HG02623 (cell line): ENCODE data around the gene PTPRT.

ENCODE experiments used
- ATAC-seq: cut with Tn5 transposase; IDR thresholded peaks from one replicate; pipeline ENCODE4 v1.9.1; 2021; ENCODE audit warnings: moderate library complexity; ENCODE audit not compliant: unreplicated experiment

The PTPRT gene

GRCh38 chr20:42346189-42347170 is 843.2 kb downstream of the PTPRT start:
- no peak for ATAC-seq

- no peak for ATAC-seq
These were observed 848.1 kb downstream of the PTPRT start for GRCh38 chr20:42341654-42342053.

GRCh38 chr20:42340368-42340767 is 849.3 kb downstream of the PTPRT start:
- ATAC-seq: no peak

GRCh38 chr20:42338294-42339201 is 851.2 kb downstream of the PTPRT start:
- ATAC-seq: no peak

- ATAC-seq: no peak
These were observed 853.1 kb downstream of the PTPRT start for GRCh38 chr20:42336576-42336975.

GRCh38 chr20:42319252-42320013 is 870.3 kb downstream of the PTPRT start:
- ATAC-seq: no peak

- ATAC-seq: no peak
These were observed 876.0 kb downstream of the PTPRT start for GRCh38 chr20:42313704-42314103.

- no peak for ATAC-seq
These were observed 880.7 kb downstream of the PTPRT start for GRCh38 chr20:42309050-42309449.

- no peak for ATAC-seq
These were observed 881.5 kb downstream of the PTPRT start for GRCh38 chr20:42308171-42308570.

- no peak for ATAC-seq
These were observed 894.1 kb downstream of the PTPRT start for GRCh38 chr20:42295592-42295991.

GRCh38 chr20:42294976-42295375 is 894.7 kb downstream of the PTPRT start:
- no peak for ATAC-seq

- ATAC-seq: no peak
These were observed 907.9 kb downstream of the PTPRT start for GRCh38 chr20:42281801-42282200.

GRCh38 chr20:42276718-42277602 is 912.7 kb downstream of the PTPRT start:
- ATAC-seq: no peak

- ATAC-seq: no peak
These were observed 914.7 kb downstream of the PTPRT start for GRCh38 chr20:42274986-42275385.

- ATAC-seq: no peak
These were observed 917.2 kb downstream of the PTPRT start for GRCh38 chr20:42272516-42272915.

GRCh38 chr20:42270539-42270938 is 919.2 kb downstream of the PTPRT start:
- no peak for ATAC-seq

- ATAC-seq: no peak
These were observed 921.8 kb downstream of the PTPRT start for GRCh38 chr20:42267793-42268384.

GRCh38 chr20:42261766-42262270 is 927.9 kb downstream of the PTPRT start:
- ATAC-seq: no peak

GRCh38 chr20:42260184-42260583 is 929.5 kb downstream of the PTPRT start:
- ATAC-seq: no peak
